WI38 (cell line): Measurements from ENCODE around the gene SPSB3.

Experiments used
- H3K4me3 ChIP-seq: 2 replicates; pipeline ENCODE4 v1.5.1; 2011; ENCODE audit warnings: low read depth, mild to moderate bottlenecking, control low read depth, low read length
- CTCF ChIP-seq: IDR thresholded peaks from 2 replicates; pipeline ENCODE4 v1.5.1; 2012; ENCODE audit warnings: low read depth, mild to moderate bottlenecking, control low read depth, low read length

SPSB3 gene

GRCh38 chr16:1782408-1783264, at the start of gene SPSB3, which contains the start of gene NUBP2:
TSS of gene SPSB3 (minus strand) at chr16:1782571. CDS start at chr16:1781483, 1,088 bp downstream.
TSS of gene NUBP2 (plus strand) at chr16:1782960. CDS start at chr16:1783021, 61 bp downstream.
- no peak for TF ChIP-seq CTCF
- peak within 1 kb of the TSS; percentile 92 for H3K4me3 ChIP-seq

- TF ChIP-seq CTCF = no peak
These were observed 49.1 kb upstream of the SPSB3 start for GRCh38 chr16:1831186-1832075.

GRCh38 chr16:1830213-1830612, 47.8 kb upstream of the SPSB3 start:
- no peak for TF ChIP-seq CTCF

More at GRCh38 chr16:1831186-1832075, 49.1 kb upstream of the SPSB3 start:
- H3K4me3 ChIP-seq = no peak overlapping the region

GRCh38 chr16:1828645-1829410, 46.5 kb upstream of the SPSB3 start:
- H3K4me3 ChIP-seq = peak overlapping the region; percentile 80
- TF ChIP-seq CTCF = no peak

More at GRCh38 chr16:1830213-1830612, 47.8 kb upstream of the SPSB3 start:
- H3K4me3 ChIP-seq = no peak overlapping the region

GRCh38 chr16:1826691-1827573, 44.6 kb upstream of the SPSB3 start, which contains the start of the genes FAHD1 and HAGH:
TSS of gene FAHD1 (plus strand) at chr16:1827206. CDS start at chr16:1827239, 33 bp downstream.
TSS of gene HAGH (minus strand) at chr16:1826825. CDS start at chr16:1826787, 38 bp downstream.
- TF ChIP-seq CTCF = no peak
- peak within 1 kb of the TSS; percentile 80 for H3K4me3 ChIP-seq
